Keratinocyte (primary cell): ENCODE measurements around the gene LRP1B.

ENCODE experiments used
- EZH2 ChIP-seq: IDR thresholded peaks from one replicate; pipeline ENCODE4 v1.6.1; 2012; ENCODE audit warnings: inconsistent platforms, mild to moderate bottlenecking, low read length, moderate library complexity
- TF ChIP-seq, protein P1 (sequence below), 3 experiments: IDR thresholded peaks in 1 of 3; conservative IDR thresholded peaks in 1 of 3; optimal IDR thresholded peaks in 1 of 3; 2 replicates in 2 of 3; 3 replicates in 1 of 3; pipeline versions ENCODE3 to v1.5.1; 2011; ENCODE audit warnings: low read length in 3 of 3, mild to moderate bottlenecking in 3 of 3, moderate library complexity in 2 of 3, control low read depth in 1 of 3, inconsistent platforms in 1 of 3; ENCODE audit not compliant: insufficient read depth in 2 of 3; ENCODE audit errors: extremely low read depth in 1 of 3

DNA sequence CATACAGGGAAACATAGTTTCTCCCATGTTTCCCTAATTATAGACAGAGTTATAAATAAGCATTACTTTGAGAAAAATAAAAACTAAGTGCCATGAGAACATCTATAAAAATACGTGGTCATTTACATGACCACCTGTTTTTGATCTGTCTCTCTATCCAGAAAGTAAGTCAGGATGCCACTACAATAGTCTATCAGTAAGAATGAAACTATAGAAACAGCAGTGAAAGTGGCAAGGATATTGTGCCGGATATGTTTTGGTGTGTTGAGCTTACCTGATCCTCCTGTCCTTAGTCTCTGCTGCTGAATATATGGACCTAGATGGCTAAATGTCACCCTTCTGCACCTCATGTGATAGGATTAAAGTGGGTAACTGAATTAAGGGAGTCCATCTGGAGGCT lies 512.4 kb downstream of the LRP1B start:
- TF ChIP-seq, protein P1, sequence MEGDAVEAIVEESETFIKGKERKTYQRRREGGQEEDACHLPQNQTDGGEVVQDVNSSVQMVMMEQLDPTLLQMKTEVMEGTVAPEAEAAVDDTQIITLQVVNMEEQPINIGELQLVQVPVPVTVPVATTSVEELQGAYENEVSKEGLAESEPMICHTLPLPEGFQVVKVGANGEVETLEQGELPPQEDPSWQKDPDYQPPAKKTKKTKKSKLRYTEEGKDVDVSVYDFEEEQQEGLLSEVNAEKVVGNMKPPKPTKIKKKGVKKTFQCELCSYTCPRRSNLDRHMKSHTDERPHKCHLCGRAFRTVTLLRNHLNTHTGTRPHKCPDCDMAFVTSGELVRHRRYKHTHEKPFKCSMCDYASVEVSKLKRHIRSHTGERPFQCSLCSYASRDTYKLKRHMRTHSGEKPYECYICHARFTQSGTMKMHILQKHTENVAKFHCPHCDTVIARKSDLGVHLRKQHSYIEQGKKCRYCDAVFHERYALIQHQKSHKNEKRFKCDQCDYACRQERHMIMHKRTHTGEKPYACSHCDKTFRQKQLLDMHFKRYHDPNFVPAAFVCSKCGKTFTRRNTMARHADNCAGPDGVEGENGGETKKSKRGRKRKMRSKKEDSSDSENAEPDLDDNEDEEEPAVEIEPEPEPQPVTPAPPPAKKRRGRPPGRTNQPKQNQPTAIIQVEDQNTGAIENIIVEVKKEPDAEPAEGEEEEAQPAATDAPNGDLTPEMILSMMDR (optimal IDR thresholded peaks at IDR 0.05 in 1 of 3, IDR thresholded peaks at IDR 0.05 in 1 of 3, conservative IDR thresholded peaks at IDR 0.05 in 1 of 3; ENCODE audit: extremely low read depth in 1 of 3, insufficient read depth in 2 of 3, low read length in 3 of 3): no peak
- no peak for TF ChIP-seq EZH2
